KBM-7 (cell line): ENCODE results near the gene GTF2H1.
"Not testable (repeated sequence)": the region's sequence is repeated elsewhere in the genome, so short reads cannot be mapped to it uniquely, and the experiment has no call there.

Experiments
- DNase-seq: peaks from one replicate; pipeline ENCODE4 v3.0.0-alpha.2; 2015
- in situ Hi-C: fragments of 300-500 bp; cut with MboI; formaldehyde crosslinking; loops from 2 replicates; pipeline ENCODE4 v1.14.3; 2020; ENCODE audit warnings: low sequenced_read_pairs, low pct_unique_long_range_greater_than_20kb, mixed read lengths

Gene GTF2H1

DNA sequence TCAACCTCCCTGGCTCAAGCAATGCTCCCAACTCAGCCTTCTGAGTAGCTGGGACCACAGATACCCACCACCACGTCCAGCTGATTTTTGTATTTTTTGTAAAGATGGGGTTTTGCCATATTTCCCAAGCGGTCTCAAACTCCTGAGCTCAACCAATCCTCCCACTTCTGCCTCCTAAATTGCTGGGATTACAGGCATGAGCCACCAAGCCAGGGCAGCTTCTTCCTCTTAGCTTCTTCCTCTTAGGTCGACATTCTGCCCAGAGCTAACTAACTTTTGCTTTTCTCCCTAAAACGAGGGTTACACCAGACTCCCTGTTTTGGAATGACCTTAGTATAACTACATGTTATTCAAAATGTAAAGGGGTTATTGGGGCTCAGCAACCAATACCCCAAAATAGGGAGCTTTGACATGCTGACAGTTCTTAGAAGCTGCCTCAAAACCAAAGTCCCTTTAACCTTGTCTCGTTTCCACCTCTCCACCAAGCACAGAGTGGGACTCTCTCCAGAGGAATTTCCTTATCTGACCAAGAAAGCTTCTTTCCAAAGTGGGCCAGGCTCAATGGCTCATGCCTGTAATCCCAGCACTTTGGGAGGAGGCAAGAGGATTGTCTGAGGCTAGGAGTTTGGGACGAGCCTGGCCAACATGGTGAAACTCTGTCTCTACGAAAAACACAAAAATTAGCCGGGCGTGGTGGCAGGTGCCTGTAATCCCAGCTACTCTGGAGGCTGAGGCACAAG, 7.4 kb upstream of the GTF2H1 start:
- no peak for DNase-seq
- in situ Hi-C loops: no loop called here

DNA sequence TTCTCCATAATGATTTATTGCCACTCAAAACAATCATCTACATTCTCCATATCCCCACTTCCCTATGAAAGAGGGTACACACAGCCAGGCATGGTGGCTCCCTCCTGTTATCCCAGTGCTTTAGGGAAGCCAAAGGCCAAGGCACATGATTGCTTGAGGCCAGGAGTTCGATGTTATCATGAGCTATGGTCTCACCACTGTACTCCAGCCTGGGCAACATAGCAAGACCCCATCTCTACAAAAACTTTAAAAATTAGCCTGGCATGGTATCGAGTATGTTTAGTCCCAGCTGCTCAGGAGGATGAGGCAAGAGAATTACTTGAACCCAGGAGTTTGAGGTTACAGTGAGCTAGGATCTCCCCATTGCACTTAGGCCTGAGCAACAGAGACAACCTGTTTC, 6.5 kb upstream of the GTF2H1 start:
- in situ Hi-C loops: no loop called here
- no peak for DNase-seq

DNA sequence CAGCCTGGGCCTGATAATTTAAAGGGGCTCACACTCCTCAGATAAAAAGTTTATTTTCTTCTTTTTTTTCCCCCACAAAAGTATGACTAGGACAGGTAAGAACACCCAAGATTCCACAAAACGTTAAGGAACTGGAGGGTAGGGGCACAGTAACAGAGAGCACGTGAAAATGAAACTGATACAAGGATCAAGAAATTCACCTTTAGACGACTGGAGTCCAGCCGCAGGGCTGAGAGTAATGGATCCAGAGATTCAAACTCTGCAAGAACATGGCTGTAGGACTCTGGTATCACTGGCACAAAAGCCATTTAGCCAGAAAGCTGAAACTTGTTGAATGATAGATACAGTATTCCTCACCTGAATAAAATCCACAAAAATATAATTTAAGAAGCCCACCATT, 4.8 kb upstream of the GTF2H1 start:
- in situ Hi-C loops: no loop called here
- no peak for DNase-seq

DNA sequence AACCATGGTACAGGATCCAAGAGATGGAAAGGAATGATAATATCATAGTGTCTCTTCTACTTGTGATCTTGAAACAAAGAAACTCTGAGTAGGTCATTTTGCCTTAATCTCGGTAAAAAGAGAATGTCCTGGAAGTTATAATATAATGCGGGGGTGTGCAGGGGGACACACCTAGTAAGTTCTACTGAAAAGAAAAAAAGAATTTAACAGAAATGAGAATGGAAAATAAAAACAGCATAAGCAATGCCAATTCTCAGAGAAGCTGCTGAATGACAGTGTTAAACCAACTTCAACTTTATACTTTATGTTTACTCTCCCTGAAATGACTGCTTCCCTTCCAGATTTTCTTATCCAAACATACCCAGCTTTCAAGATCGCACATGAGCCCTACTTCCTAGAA, 2.5 kb upstream of the GTF2H1 start:
- no peak for DNase-seq
- in situ Hi-C loops: no loop called here

DNA sequence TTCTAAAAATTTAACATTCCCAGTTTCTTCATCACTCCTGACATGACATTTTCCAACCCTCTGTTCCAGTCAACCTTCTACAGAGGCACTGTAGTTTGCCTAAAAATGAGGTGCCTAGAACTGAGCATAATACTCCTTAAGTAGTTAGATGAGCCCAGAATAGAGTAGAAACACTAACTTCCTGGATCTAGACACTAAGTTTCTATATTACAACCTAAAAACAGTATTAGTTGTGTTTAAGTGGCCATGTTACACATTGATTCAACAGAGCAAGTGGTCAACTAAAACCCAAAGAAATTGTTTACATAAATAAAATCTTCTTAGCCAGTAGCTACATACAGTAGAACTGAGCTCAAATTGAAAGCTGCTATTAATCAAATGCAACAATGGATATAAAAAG, 1.8 kb upstream of the GTF2H1 start:
- in situ Hi-C loops: no loop called here
- no peak for DNase-seq

DNA sequence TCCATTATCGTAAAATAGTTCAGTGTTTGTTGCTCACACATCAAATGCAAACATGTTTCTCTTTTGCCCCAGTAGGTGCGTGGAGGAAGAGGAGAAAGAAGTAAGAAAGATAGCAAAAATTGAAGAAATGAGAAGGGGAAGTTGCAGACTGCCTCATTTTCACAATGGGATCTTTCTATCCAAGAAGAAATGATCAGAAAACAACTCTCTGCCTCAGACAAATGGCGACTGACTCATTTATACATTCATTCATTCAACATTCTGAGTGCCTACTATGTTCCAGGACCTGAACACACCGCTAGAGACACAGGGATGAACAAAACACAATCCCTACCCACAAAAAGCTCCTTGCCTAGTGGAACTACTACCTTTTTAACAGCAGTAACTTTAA, 794 bp upstream of the GTF2H1 start:
- DNase-seq: no peak
- in situ Hi-C loops: no loop called here

DNA sequence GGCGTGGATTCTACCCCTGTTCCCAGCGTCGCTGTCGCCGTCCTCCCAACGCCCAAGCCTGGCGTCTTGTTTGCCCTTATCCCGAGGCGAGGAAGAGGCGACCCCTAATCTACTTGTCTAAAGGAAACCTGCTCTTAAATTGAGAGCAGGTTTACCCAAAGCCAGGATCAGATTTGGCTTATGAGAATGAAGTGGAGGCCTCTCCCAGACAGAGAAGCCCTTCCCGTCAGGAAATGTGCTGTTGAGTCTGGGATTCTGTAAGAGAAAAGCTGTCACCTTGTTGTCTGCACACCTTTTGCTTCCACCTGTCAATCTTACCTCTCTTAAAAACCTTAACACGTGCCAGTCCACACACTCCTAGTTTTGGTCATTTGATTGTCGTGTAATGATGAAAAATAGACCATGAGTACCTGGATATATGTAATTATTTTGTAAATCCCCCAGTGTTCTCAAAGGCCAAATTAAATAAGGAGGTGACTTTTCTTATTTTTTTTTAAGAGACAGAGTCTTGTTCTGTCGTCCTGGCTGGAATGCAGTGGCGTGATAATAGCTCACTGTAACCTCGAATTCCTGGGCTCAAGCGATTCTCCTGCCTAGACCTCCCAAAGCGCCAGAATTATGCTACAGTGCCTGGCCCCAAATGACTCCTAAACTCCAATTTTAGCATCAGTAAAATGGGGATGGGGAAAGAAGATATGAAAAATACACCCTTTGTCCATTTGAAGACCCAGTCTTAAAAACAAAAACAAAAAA, 627 bp downstream of the GTF2H1 start:
- in situ Hi-C loops: no loop called here
- DNase-seq: no peak

DNA sequence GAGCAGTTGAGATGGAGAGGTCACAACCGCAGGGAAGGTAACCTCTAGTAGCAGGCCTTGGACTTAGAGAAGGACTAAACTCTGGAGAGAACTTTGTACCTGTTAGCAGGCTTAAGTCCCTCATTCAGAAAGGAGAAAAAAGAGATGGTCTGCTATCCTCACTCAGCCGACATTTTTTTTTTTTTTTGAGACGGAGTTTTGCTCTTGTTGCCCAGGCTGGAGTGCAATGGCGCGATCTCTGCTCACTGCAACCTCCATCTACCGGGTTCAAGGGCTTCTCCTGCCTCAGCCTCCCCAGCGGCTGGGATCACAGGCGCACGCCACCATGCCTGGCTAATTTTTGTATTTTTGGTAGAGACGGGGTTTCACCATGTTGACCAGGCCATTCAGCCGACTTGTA, 1.5 kb downstream of the GTF2H1 start:
- DNase-seq, in situ Hi-C loops: not testable (repeated sequence)

DNA sequence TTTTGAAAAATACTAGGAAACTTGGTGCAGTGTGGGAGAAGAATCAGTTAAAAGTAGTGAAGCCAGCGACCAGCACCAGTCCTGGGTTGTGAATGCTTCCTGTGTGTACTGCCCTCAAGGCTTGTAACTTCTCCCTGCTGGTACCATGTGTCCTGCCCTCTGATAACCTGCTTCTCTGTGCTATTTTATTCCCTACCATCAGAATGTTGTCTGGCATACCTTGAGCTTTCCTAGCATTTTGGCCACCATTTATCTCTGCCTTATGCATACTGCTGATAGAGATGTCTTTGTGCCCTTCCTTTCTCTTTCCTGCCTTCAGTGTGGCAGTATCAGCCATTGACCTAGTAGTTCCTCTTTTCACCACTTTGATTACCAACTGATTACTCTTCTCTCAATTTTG, 2.0 kb downstream of the GTF2H1 start:
- in situ Hi-C loops: no loop called here

DNA sequence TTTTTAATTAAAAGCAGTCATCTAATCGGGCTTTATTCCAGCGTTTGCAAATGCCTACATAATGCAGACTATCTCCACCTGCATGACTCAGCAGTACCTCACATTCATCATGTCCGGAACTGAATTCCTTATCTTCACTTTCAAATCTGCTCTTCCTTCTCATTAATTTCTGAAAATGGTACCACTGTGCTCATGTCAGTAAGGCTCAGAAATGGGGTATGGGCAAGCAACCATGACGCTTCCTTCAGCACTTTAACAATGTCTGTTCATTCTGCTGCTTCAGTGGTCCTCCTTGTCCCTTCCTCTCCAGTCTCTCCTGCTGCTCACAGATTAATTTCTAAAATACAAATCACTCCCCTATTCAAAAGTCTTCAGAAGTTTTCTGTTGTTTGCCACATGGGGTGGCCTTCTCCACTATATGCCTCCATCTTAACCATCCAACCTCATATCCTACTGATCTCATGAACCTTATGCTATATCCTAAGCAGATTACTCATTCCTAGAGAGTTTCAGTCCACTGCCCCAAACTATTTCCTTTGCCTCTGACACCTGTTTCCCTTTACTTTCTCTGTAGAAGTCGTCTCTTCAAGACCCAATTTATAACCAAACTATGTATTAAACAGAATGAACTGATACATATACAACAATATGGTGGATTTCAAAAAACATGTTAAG, 7.0 kb downstream of the GTF2H1 start:
- DNase-seq: no peak
- in situ Hi-C loops: no loop called here

More for the DNA sequence above, 2.0 kb downstream of the GTF2H1 start:
- DNase-seq: peak; percentile 60

DNA sequence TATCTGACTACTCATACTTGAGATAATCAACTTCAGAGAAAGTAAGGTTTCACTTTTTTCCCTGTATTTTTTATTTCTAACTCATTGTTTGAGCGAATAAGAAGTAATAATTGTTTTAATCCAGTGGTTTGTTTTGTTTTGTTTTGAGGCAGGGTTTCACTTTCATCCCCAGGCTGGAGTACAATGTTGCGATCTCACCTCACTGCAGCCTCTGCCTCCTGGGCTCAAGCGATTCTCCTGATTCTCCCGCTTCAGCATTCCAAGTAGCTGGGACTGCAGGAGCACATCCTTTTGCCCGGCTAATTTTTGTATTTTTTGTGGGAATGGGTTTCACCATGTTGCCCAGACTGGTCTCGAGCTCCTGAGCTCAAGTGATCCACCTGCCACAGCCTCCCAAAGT, 8.6 kb downstream of the GTF2H1 start:
- DNase-seq: no peak

DNA sequence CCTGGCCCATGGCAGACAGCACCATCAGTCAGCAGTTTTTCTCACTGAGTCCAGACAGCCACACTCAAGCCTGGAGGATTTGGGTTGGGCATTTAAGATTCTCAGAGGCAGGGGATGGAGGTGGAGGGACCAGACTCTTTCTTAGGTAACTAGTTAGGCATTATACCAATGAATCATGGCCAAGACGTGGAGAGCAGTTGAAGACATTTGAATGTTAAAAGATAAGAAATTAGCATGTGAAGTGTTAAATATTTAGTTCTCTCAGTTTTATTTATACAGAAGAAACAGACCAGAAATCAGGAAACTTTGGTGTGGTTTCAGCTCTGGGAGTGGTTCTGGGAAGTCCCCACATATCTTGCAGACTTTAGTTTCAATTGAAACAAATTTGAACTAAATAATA, 9.9 kb downstream of the GTF2H1 start:
- no peak for DNase-seq
- in situ Hi-C loops: no loop called here

More for the DNA sequence above, 8.6 kb downstream of the GTF2H1 start:
- in situ Hi-C loops: no loop called here

DNA sequence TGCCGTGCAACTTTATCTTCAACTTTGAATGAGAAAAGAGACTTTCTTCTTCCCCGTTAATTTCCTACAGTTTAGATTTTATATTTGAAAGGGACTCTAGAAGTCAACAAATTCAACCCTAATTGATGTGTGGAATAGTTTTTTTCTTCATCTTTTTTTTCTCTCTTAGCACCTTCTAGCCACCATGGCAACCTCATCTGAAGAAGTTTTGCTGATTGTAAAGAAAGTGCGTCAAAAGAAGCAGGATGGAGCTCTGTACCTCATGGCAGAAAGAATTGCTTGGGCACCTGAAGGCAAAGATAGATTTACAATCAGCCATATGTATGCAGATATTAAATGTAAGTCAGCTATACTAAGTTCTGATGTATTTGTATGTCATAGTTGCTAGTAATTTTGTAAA, 10.5 kb downstream of the GTF2H1 start:
- no peak for DNase-seq
- in situ Hi-C loops: no loop called here

DNA sequence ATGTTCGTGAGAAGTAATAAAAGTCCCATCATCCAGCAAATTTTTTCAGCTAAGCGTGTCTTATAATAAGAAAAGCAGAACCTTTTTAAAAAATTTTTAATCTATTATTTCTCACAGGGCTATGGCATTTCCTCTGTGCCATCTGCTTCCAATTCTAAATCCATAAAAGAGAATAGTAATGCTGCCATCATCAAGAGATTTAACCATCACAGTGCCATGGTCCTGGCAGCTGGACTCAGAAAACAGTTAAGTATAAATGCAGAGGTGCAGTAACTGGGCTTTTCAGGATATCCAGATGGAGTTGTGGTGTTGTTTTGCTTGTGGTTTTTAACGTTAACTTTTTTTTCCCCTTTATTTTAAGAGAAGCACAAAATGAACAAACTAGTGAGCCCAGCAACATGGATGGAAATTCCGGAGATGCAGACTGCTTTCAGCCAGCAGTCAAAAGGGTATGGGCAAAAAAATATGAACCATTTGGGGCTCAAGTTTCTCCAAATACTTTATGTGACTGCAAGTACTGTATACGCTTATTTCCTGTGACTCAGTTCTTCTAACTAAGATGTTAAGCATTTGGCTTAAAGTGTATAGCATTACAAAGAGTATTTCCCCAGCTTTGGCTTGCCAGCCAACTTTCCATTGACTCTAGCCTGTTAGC, 25.2 kb downstream of the GTF2H1 start:
- no peak for DNase-seq
- in situ Hi-C loops: no loop called here

DNA sequence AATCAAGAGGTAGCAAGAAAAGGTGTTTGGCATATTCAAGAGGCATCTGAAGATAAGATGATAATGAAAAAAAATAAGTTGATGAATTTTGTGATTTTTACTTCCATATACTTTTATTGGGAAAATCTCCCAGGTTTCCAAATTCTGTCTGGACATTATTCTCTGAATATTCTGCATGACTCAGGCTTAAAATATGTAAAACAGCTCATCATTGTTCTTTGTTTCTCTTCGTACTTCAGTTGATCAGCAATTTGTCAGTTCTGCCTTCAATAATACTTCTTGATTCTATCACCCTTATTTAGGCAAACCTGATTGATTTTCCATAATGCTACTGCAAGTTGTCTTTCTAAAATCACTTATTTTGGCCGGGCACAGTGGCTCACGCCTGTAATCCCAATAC, 30.2 kb downstream of the GTF2H1 start:
- in situ Hi-C loops: no loop called here
- DNase-seq: no peak

DNA sequence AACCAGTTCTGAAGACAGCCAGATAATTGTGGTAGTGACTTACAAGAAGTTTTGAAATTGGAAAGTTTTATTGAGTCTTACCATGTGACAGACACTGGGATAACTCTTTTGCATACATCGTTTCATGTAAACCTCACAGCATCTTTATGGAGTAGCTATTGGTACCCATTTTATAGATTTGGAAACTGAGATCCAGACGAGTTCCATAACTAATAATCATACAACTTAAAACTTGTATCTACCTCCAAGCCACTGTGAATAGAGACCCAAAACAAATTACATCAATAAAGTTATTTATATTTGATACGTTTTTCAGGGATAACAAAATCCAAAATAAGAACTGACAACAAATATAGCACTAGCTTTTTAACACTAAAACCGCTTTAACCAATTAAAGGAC, 36.3 kb downstream of the GTF2H1 start:
- in situ Hi-C loops: no loop called here
- DNase-seq: no peak

DNA sequence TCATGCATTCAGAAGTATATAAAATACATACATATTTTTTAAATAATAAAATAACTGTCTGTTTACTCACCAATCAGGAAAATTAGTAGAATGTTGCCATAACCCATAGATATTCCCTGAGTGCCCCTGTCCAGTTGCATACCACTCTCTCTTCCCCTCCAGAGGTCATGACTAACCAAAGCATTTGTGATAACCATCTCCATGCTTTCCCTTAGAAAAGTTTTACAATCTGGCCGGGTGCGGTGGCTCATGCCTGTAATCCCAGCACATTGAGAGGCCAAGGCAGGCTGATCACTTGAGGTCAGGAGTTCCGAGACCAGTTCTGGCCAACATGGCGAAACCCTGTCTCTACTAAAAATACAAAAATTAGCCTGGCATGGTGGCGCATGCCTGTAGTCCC, 38.8 kb downstream of the GTF2H1 start:
- no peak for DNase-seq
- in situ Hi-C loops: no loop called here

DNA sequence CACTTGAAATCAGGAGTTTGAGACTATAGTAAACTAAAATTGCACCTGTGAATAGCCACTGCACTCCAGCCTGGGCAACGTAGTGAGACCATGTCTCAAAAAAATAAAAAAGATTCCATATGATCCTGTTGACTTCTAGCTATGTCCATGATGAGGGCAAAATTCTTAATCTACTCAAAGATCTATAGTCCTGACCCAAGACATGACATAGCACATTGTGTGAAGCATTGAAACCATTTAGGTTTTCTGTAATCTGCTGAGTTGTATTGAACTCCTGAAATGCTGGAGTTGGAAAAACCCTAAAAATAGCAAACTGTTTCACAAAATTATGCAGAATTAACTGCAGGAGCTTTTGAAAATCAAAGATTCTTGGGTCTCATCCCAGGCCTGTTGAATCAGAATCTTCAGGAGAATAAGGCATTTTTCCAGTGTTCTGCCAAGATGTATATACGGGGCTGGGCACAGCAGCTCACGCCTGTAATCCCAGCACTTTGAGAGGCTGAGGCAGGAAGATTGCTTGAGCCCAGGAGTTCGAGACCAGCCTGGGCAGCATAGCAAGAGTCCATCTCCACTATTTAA, 42.2 kb downstream of the GTF2H1 start:
- in situ Hi-C loops: no loop called here
- DNase-seq: no peak

DNA sequence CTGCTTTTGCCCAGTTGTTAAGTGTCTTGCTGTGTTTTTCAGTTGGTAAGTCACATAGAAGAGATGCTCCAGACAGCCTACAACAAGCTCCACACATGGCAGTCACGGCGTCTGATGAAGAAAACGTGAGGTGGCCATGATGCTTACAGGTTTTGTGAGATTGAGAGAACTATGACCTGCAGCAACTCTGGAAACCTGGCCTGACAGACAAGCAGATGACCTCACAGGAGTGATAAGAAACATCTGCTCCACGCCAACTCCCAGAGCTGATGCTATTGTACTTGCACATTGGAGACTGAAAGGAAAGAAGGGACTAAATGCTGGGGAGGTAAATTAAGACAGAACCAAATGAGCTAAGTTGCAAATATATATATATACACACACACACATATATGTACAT, 43.4 kb downstream of the GTF2H1 start:
- no peak for DNase-seq
- in situ Hi-C loops: no loop called here

DNA sequence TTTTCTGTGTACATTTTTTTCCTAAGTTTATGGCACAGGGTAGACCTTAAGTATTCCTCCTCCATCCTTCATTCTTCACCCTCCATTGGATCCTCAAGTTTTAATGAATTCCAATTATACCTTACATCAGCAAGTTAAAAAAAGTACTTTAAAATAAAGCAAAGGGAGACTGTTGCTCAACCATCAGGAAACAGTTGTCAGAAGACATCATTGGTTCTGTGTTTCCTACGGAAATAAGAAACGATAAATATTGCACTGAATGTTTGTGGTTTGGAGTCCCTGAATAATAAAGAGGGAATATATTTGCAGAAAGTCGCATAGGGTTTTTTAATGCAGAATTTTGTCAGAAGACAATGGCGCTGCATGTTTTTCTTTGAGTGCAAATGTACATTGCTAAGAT, 43.9 kb downstream of the GTF2H1 start:
- in situ Hi-C loops: no loop called here
- no peak for DNase-seq
